Peyer's patch (tissue), 4 donors: Measurements from ENCODE around the gene VSX2.

Experiments used
- CTCF ChIP-seq, 6 experiments: fragments of 450-650 bp in 4 of 6; fragments of 200-600 bp in 2 of 6; sonication (generic) in 1 of 6; IDR thresholded peaks; one replicate each; pipeline ENCODE4 v1.5.1; 2017 to 2019; ENCODE audit warnings: antibody characterized with exemption in 6 of 6, mild to moderate bottlenecking in 3 of 6, moderate library complexity in 1 of 6
- POLR2A ChIP-seq, 2 donors: fragments of 450-650 bp; IDR thresholded peaks; one replicate each; pipeline ENCODE4 v1.5.1; 2017; ENCODE audit warnings: antibody characterized with exemption in 2 of 2, mild to moderate bottlenecking in 2 of 2, moderate library complexity in 2 of 2

- TF ChIP-seq CTCF (IDR thresholded peaks at IDR 0.05), result peak in 1 of 6 experiments; percentile 12
- no peak for TF ChIP-seq POLR2A (IDR thresholded peaks at IDR 0.05)
Observed at GRCh38 chr14:74293606-74294005, 54.4 kb downstream of the VSX2 start.
